Osteoblast (primary cell): Measurements from ENCODE around the gene PTPN7. TPM values are rescaled to one million over a fixed set of nuclear protein-coding genes. Genes with fewer than 3 reads are reported as not detected.

Experiments used
- DNase-seq: peaks from one replicate; pipeline ENCODE4 v3.0.0; 2011; ENCODE audit warnings: low spot score, mixed read lengths; ENCODE audit not compliant: insufficient read length; ENCODE audit errors: missing footprints
- H2AFZ ChIP-seq: 2 replicates; pipeline ENCODE4 v1.6.0; 2011; ENCODE audit warnings: mild to moderate bottlenecking, low read length
- H3K27ac ChIP-seq: 2 replicates; pipeline ENCODE4 v1.5.1; 2011; ENCODE audit warnings: mild to moderate bottlenecking, low read depth, low read length, moderate library complexity
- H3K27me3 ChIP-seq: 2 replicates; pipeline ENCODE4 v1.6.0; 2012; ENCODE audit warnings: mild to moderate bottlenecking, control low read depth, inconsistent platforms, low read length, moderate library complexity; ENCODE audit not compliant: insufficient read depth
- H3K36me3 ChIP-seq: 2 replicates; pipeline ENCODE4 v1.5.1; 2011; ENCODE audit warnings: mild to moderate bottlenecking, low read length, control low read depth, moderate library complexity; ENCODE audit not compliant: insufficient read depth
- H3K4me1 ChIP-seq: 2 replicates; pipeline ENCODE4 v1.5.1; 2011; ENCODE audit warnings: mild to moderate bottlenecking, low read length, control low read depth, moderate library complexity; ENCODE audit not compliant: insufficient read depth
- H3K4me2 ChIP-seq: 2 replicates; pipeline ENCODE4 v1.6.0; 2011; ENCODE audit warnings: mild to moderate bottlenecking, low read length; ENCODE audit not compliant: insufficient read depth
- H3K4me3 ChIP-seq: fragments of 200-600 bp; sonication (generic); 3 replicates; pipeline ENCODE4 v1.5.1; 2012; ENCODE audit warnings: mild to moderate bottlenecking, low read length, inconsistent platforms; ENCODE audit not compliant: insufficient read depth
- H3K79me2 ChIP-seq: 2 replicates; pipeline ENCODE4 v1.6.0; 2012; ENCODE audit warnings: mild to moderate bottlenecking, low read length, control low read depth, inconsistent platforms; ENCODE audit not compliant: insufficient read depth
- H3K9me3 ChIP-seq: 2 replicates; pipeline ENCODE4 v1.5.1; 2011; ENCODE audit warnings: low read depth, low read length, control low read depth
- H4K20me1 ChIP-seq: 2 replicates; pipeline ENCODE4 v1.6.0; 2012; ENCODE audit warnings: mild to moderate bottlenecking, low read length, control low read depth; ENCODE audit not compliant: insufficient read depth
- total RNA-seq: library from RNA; depleted of rRNA; stranded (reverse); fragments of >200 nt; gene quantifications from 2 replicates; pipeline ENCODE4 v1.2.3, GENCODE V29; 2012
- TF ChIP-seq, protein P1 (sequence below): IDR thresholded peaks from 2 replicates; pipeline ENCODE4 v1.5.1; 2011; ENCODE audit warnings: mild to moderate bottlenecking, low read depth, low read length, moderate library complexity; ENCODE audit errors: extremely low read depth

The PTPN7 gene
- total RNA-seq, 1 donor = not detected

GRCh38 chr1:202176949-202177927 lies 16.8 kb upstream of the PTPN7 start:
- no peak overlapping the region for H3K27ac ChIP-seq
- H3K36me3 ChIP-seq = no peaks in the 10 kb centered on the region
- H3K4me3 ChIP-seq = no peak overlapping the region
- no peak overlapping the region for H3K4me2 ChIP-seq
- no peak overlapping the region for H2AFZ ChIP-seq
- TF ChIP-seq, protein P1, sequence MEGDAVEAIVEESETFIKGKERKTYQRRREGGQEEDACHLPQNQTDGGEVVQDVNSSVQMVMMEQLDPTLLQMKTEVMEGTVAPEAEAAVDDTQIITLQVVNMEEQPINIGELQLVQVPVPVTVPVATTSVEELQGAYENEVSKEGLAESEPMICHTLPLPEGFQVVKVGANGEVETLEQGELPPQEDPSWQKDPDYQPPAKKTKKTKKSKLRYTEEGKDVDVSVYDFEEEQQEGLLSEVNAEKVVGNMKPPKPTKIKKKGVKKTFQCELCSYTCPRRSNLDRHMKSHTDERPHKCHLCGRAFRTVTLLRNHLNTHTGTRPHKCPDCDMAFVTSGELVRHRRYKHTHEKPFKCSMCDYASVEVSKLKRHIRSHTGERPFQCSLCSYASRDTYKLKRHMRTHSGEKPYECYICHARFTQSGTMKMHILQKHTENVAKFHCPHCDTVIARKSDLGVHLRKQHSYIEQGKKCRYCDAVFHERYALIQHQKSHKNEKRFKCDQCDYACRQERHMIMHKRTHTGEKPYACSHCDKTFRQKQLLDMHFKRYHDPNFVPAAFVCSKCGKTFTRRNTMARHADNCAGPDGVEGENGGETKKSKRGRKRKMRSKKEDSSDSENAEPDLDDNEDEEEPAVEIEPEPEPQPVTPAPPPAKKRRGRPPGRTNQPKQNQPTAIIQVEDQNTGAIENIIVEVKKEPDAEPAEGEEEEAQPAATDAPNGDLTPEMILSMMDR = no peak
- H4K20me1 ChIP-seq = no peaks in the 10 kb centered on the region
- no peaks in the 10 kb centered on the region for H3K4me1 ChIP-seq
- H3K79me2 ChIP-seq = no peaks in the 10 kb centered on the region
- DNase-seq = peak; percentile 72
- peaks cover 31% of the 10 kb centered on the region for H3K27me3 ChIP-seq
- no peaks in the 10 kb centered on the region for H3K9me3 ChIP-seq

DNA sequence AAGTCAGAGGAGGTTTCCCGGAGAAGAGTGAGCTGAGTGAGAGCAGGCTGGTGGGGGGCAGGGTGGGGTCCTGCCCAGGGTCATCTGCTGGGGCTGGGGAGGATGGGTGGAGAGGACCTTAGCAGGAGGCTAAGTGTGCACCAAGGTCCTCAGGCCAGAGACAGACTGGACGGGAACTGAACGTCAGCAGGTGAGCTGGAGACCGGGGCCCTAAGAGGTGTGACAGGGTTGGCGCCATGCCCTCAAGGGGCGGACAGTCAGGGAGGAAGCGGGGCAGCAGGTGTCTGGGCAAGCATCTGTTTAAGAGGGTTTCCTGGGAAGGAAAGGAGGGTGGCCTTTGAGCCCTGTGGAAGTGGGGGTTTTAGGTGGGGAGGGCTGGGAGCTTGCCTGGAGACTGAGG lies 13.6 kb upstream of the PTPN7 start:
- H3K4me2 ChIP-seq = no peak overlapping the region
- no peaks in the 10 kb centered on the region for H3K79me2 ChIP-seq
- H3K27ac ChIP-seq = no peak overlapping the region
- H3K4me3 ChIP-seq = no peak overlapping the region
- TF ChIP-seq, protein P1 = no peak
- H3K27me3 ChIP-seq = peaks cover 5% of the 10 kb centered on the region
- no peaks in the 10 kb centered on the region for H4K20me1 ChIP-seq
- H2AFZ ChIP-seq = no peak overlapping the region
- H3K4me1 ChIP-seq = no peaks in the 10 kb centered on the region
- H3K36me3 ChIP-seq = no peaks in the 10 kb centered on the region
- no peak for DNase-seq
- no peaks in the 10 kb centered on the region for H3K9me3 ChIP-seq

GRCh38 chr1:202172015-202172355 lies 11.6 kb upstream of the PTPN7 start:
- H3K4me1 ChIP-seq = no peaks in the 10 kb centered on the region
- H3K27me3 ChIP-seq = no peaks in the 10 kb centered on the region
- H3K9me3 ChIP-seq = no peaks in the 10 kb centered on the region
- no peaks in the 10 kb centered on the region for H3K79me2 ChIP-seq
- no peak overlapping the region for H3K4me2 ChIP-seq
- no peaks in the 10 kb centered on the region for H4K20me1 ChIP-seq
- H2AFZ ChIP-seq = no peak overlapping the region
- TF ChIP-seq, protein P1 = no peak
- H3K27ac ChIP-seq = no peak overlapping the region
- H3K36me3 ChIP-seq = no peaks in the 10 kb centered on the region
- DNase-seq = no peak
- H3K4me3 ChIP-seq = no peak overlapping the region

DNA sequence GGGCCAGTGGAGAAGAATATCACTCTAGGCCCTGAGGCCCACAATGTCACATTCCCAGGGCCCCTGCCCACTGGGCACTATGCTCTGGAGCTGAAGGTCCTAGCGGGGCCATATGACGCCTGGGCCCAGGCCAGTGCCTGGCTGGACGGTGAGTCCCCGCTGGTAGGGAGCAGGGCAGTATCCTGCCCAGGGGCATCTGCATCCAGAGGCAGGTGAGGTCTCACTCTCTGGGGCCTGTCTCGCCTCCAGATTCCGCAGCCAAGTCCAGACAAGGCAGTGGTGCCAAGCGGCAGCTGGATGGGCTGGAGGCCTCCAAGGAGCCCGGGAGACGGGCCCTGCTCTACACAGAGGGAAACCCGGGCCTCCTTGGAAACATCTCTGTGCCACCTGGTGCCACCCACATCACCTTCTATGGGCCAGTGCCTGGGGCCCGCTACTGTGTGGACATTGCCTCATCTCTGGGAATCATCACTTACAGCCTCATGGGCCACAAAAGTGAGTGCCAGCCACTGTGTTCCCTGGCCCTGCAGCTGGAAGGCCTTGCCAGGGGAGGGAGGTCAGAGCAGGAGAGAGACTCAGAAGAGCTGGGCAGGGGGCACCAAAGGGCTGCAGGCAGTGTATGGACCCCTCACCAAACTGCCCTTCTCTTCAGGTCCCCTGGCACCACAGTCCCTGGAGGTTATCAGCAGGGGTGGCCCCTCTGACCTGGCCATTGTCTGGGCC lies 11.1 kb upstream of the PTPN7 start:
- no peaks in the 10 kb centered on the region for H3K27me3 ChIP-seq
- no peaks in the 10 kb centered on the region for H4K20me1 ChIP-seq
- H3K27ac ChIP-seq = no peak overlapping the region
- no peak overlapping the region for H3K4me3 ChIP-seq
- H2AFZ ChIP-seq = no peak overlapping the region
- H3K79me2 ChIP-seq = no peaks in the 10 kb centered on the region
- no peak for DNase-seq
- H3K4me1 ChIP-seq = no peaks in the 10 kb centered on the region
- no peaks in the 10 kb centered on the region for H3K36me3 ChIP-seq
- TF ChIP-seq, protein P1 = no peak
- H3K9me3 ChIP-seq = no peaks in the 10 kb centered on the region
- H3K4me2 ChIP-seq = no peak overlapping the region
